HG03378 (cell line): ENCODE results near the gene ANKLE2.
"Not testable (repeated sequence)": the region's sequence is repeated elsewhere in the genome, so short reads cannot be mapped to it uniquely, and the experiment has no call there.

Experiments
- ATAC-seq: cut with Tn5 transposase; IDR thresholded peaks from one replicate; pipeline ENCODE4 v1.9.1; 2021; ENCODE audit warnings: mild to moderate bottlenecking, moderate library complexity; ENCODE audit not compliant: unreplicated experiment

Gene ANKLE2

DNA sequence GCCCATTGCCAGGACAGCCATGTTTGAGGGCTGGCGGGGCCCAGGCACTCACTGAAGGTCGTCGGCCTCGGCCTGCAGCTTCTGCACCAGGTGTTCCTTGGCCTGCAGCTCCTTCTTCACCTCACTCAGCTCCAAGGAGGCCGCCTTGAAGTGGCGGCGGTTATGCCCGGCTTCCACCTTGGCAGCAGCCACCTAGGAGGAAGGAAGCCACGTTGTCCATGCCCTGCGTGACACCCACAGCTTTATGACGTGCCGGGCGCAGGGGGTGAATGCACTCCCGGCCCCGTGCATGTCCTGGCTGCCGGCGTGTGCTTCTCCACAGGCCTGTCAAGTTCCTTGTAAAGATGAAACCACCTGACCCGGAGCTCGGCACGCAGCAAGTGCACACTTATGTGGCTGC lies 16.0 kb upstream of the ANKLE2 start:
- no peak for ATAC-seq

DNA sequence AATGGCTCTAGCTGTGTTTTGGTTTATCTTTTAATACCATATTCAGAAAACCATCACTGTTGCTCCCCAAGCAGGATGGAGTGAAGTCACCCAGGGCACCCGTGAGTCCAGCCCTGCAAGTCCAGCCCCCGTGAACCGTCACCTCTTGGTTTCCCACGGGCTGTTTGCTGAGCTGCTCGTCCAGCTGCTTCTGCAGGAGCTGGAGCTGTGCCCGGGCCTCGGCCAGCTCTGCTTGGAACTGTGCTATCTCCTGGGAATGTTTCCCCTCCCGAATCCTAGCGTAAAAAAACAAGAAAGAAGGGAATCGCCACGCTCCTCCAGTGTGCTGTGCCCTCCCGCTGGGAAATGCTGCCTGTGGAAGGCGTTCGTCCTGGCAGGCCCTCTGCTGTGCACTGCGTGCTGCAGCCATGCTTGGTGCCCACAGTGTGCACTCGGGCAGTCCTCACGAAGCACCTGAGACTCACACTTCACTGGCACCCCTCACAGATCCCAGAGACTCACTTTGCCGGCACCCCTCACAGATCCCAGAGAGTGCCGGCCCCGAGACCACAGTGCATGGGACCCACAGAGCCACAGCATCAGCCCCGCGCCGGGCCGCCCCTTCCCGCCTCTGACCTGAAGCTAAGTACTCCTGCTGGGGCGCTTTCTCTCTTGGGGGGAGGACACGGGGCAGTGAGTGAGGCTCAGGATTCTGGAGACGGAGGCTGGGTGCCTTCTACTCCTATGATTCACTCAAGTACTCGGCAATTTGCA lies 15.4 kb upstream of the ANKLE2 start:
- no peak for ATAC-seq

DNA sequence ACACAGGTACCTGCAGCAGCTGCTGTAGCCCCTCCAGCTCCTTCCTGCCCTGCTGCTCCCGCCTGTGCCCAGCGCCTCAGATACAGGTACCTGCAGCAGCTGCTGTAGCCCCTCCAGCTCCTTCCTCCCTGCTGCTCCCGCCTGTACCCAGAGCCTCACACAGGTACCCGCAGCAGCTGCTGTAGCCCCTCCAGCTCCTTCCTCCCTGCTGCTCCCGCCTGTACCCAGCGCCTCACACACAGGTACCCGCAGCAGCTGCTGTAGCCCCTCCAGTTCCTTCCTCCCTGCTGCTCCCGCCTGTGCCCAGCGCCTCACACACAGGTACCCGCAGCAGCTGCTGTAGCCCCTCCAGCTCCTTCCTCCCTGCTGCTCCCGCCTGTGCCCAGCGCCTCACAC lies 14.6 kb upstream of the ANKLE2 start:
- not testable (repeated sequence) for ATAC-seq

DNA sequence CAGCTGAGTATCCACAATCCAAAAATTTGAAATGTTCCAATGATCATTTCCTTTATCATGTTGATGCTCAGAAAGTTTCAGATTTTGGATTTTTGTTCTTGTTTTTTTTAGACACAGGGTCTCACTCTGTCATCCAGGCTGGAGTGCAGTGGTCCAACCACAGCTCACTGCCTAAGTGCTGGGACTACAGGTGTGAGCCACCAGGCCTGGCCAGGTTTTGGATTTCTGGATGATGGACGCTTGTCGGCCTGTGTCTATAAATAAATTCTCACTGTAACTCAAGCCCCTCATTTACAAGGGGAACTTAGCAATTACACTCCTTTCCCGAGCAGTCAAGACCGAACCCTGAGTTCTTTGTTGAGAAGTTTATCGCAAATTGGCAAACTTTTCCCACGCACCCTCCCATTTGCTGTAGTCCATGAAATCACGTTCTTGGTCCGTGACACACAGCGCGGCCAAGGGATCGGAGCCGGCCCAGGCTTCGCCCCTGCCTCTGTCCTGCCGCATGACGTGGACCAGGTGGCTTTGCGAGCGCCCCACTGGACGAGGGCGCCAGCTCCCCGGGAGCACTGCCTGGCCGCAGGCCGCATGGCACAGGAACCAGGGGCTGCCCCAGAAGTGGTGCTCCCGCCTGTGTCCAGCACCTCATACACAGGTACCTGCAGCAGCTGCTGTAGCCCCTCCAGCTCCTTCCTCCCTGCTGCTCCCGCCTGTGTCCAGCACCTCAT lies 14.0 kb upstream of the ANKLE2 start:
- ATAC-seq: no peak

DNA sequence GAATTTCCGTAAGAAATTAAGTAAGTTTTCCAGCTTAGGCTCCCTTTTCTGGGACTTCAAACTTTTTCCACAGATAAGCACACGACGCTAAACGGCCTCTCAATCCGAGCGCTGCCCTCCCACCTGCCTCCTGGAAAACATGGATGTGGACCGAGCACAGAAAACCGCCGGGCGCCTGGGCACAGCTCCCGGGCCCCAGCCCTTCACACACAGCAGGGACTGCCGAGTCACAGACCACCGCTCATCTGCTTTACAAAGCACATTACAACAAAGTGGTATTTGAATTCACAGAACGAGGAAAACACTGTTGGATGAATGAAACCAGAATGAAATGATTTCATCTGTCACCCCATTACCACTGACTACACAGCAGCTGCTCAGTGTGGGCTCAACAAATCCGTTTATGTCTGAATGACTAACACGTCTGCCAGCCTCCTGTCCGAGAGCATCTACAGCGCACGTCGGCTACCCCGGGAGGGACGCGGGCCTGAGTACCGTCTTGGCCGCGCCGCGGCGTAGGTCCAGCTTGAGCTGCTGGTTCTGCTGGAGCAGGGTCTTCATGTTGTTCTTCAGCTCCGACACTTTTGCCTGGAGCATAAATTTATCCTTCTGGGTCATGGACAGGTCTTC lies 13.1 kb upstream of the ANKLE2 start:
- no peak for ATAC-seq

DNA sequence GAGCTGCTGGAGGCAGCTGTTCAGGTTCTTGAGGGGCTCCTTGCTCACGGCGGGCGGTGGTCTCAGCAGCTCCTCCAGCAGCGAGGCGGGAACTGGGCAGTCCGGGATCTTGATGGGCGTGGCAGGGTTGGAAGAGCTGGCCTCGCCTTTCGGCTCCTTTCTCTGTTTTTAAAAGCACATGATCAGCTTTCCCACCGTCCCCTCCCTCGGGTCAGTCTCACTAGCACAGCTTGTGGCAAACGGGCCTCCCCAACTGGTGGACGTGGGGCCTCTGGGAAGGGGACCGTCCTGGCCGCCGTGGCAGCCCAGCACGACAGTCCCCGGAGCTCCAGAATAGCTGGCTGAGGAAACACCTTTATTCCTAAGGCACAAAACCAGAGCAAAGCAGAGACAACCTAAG lies 12.5 kb upstream of the ANKLE2 start:
- no peak for ATAC-seq

DNA sequence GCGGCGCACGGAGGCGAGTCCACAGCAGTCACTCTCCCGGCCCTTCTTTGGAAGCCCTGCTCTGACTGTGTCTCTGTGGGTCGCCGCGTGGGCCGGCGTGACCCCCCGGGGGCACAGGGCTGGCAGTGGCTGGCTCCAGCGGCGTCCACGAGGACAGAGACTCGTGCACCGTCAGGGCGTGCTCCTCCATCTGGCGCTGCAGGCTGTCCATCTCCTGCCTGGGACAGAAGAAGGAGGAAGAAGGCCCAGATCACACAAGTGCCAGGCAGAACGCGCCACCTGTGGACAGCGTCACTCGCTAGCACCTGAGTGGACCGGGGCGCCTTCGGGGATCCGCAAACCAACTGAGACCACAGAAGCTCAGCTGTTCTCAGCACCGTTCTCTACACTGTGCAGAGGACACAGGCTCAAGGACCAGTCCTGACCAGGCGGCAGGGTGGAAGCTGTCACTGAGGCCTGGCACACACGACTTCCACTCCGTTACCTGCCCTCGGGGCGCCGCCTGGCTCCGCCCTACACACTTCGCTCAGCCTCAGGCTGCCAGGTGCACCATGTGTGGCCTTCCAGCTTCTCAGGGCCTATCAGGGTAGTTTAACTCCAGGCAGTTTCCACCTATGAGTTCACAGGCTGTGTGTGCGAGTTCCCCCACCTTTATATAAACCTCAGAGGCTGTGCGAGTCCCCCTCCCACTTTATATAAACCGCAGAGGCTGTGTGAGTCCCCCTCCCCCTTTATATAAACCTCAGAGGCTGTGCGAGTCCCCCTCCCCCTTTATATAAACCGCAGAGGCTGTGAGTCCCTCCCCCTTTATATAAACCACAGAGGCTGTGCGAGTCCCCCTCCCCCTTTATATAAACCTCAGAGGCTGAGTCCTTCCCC lies 11.7 kb upstream of the ANKLE2 start:
- ATAC-seq: no peak

DNA sequence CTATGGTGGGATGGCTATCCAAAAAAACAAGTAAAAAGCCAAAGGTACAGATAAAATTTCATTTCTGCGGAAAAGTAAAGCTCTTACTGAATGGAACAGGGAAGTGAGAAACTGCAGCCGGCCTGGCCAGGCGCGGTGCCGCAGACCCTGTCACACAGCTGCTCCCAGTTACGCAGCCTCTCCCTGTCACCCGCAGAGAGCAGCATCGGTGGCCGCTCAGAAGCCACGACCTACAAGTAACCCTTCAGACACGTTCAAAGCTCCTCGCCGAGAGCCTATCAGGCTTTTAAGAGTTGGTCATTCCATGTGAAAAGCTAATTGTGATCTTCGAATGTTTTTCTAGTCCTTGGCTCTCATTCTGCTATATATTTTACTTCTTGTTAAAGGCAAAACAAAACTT lies 11.0 kb upstream of the ANKLE2 start:
- no peak for ATAC-seq

DNA sequence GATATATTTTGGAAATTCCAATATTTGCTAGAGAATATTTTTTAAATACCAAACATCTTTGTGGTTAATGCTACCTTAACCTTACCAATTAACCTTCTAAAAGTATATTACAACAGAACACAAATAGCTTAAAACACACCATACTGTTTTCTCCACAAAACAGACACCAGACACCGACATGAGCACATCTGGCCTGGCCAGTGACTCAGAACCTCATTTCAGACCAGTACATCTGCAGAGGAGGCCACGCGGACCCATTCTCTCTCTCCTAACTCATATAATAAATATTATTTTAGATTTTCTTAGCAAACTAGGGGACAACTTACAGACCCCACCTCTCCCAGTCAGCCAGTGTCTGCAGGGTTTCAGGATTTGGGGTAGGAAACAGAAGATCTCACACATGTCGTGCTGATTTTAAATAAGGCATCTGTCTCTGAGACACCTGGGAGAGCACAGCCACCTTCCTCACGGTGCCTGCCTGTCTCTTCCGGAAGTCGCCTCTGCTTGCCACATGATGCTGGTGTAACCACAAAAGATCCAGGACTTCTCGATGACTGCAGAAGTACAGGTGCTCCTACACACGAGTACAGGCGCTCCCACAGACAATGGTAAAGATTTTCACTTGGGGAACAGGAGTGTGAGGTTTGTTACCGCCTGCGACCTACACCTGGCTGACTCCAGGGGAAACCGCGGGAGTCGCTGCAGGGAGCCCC lies 9.7 kb upstream of the ANKLE2 start:
- no peak for ATAC-seq

DNA sequence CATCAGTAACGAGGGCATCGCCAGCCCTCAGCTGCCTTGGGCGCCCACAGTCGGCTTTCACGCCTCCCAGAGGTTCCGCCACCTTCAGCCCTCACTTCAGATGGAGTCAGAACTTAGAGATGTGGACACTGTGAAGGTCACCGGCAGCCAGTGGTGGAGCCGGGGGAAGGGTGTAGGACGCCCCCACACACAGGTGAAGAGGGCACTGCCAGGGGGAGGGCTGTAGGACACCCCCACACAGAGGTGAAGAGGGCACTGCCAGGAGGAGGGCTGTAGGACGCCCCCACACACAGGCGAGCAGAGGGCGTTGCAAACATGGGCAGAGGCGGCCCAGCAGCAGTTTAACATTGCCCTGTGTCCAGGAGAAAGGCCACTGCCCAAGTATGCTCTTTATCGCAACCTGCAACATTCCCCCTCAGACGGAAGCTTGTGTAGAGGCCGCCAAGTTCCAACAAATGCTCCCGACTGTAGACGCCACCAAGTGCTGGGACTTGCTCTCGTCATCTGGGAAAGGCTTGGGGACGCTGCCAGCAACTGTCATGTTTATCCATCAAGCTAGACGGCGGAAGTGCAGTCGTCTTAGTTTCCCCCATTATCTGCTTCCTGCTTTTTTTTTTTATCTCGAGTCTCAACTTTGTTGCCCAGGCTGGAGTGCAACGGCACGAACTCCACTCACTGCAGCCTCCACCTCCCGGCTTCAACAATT lies 4.9 kb upstream of the ANKLE2 start:
- ATAC-seq: no peak

DNA sequence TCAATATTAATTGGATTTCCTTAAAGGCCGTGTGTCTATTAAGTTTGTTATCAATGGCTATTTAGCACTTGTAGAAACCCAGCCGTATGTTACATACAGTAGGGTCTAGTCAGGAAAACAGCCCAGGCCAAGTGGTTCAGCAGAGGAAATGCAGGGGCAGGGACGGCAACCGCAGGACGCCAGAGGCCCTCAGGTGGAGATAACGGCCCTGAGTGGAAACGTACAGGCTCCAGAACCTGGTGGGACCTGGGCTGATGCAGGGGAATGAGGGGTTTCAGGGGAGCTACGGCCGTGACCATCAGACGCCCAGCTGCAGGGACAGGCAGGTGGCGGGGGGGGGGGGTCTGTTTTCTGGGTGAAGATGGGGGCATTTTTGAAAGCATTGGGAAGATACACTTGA lies 3.7 kb upstream of the ANKLE2 start:
- no peak for ATAC-seq

DNA sequence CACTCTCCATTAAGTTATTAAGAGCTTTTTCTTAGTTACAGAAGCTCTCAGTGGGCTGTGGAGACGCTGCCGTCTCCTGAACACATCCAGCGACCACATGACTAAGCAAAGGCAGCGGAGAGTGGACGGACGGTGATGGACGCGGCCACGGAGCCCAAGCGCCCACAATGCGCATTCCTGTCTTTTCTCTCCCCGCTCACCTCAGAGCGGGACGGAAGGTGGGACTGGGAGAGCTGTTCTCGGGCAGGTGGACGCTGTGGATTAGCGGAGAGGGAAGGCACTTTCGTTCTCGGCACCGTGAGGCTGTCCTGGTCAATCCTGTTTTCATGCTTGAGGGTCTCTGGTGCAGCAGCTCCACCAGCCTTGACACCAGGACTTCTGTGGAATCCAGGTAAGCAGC lies 2.6 kb upstream of the ANKLE2 start:
- no peak for ATAC-seq

DNA sequence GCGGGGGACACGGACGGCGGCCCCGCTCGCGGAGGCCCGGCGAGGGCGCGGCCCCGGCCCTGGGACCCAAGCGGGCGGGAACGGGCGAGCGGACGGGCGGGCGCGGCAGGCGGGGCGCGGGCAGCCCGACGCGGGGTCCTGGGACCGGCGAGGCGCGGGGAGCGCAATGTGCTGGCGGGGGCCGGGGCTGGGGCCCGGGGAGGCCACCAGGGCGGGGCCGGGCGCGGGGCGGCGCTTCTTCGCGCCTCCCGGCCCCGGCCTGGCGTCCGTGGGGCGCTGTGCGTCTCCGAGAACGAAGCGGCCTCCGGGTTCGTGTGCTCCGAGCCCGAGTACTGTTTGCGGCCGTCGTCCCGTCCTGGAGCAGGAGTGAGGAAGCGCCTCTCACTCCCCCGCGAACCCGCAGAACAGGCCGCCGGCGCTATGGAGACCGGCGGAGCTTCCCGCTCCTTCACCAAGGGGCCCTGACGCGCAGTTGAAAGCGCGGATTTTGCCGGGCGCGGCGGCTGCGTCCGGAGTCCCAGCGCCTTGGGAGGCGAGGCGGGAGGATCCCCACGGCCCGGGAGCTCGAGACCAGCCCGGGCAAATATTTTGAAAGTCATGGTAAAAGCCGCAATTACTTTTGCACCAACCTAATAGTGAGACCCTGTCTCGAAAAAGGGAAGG lies 420 bp upstream of the ANKLE2 start:
- peak; percentile 38 for ATAC-seq

DNA sequence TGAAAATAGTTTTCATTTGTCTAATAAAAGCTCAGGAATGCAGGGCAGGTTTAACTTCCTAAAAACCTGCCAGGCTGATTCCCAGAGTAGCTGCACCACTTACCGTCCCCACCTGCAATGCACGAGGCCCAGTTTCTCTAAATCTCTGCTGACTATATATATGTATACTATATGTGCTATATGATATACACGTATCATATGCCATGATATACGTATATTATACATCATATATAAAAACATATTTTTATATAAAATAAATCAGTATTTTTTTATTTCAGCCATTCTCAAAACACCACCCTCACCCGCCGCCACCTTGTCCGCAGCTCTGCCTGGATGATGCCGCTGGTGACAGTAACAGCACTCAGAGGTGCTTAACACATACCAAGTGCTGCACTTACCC lies 2.3 kb downstream of the ANKLE2 start:
- no peak for ATAC-seq

DNA sequence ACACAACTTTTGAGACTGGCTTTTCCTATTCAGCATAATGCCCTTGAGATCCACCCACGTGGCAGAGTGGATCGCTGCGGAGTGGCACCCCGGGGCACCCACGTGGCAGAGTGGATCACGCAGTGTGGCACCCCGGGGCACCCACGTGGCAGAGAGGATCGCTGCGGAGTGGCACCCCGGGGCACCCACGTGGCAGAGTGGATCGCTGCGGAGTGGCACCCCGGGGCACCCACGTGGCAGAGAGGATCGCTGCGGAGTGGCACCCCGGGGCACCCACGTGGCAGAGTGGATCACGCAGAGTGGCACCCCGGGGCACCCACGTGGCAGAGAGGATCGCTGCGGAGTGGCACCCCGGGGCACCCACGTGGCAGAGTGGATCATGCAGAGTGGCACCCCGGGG lies 2.8 kb downstream of the ANKLE2 start:
- ATAC-seq: not testable (repeated sequence)

DNA sequence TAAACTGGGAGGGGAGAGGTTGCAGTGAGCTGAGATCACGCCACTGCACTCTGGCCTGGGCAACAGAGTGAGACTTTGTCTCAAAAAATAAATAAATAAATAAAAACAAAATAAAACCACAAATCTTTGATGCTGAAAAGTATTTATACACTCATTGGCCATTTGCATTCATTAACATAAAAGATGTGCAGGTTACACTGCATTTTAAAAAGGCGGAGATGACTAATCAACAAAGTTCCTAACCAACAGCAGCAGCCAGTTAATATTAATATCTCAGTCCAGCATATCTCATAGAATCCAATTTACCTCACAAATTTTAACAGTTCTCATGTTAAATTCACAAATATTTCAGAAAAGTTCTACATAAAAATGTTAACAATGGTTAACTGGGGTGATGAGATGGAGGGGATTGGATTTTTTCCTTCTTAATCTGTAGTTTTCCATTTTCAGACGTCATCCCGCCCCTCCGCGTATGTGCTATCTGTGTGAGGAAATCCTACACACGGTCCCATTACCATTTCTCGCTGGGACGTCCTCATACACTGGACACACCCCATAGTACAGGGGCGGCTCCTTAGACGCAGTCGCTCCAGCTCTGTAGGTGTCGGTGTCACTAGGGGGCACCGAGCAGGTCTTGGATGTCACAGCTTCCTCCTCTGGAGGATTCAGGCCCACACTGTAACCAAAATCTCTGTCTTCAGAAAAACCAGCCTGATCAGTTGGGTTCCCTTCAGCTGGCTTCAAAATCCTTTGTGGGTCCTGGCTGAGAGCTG lies 7.3 kb downstream of the ANKLE2 start:
- no peak for ATAC-seq

DNA sequence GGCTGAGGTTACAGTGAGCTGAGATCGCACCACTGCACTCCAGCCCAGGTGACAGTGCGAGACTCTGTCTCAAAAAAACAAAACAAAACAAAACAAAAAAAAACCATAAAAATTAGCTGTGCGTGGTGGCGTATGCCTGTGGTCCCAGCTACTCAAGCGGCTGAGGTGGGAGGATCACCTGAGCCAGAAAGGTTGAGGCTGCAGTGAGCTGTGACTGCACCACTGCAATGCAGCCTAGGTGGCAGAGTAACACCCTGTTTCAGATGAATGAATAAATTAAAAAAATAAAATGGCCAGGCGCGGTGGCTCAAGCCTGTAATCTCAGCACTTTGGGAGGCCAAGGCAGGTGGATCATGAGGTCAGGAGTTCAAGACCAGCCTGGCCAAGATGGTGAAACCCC lies 8.0 kb downstream of the ANKLE2 start:
- ATAC-seq: not testable (repeated sequence)

DNA sequence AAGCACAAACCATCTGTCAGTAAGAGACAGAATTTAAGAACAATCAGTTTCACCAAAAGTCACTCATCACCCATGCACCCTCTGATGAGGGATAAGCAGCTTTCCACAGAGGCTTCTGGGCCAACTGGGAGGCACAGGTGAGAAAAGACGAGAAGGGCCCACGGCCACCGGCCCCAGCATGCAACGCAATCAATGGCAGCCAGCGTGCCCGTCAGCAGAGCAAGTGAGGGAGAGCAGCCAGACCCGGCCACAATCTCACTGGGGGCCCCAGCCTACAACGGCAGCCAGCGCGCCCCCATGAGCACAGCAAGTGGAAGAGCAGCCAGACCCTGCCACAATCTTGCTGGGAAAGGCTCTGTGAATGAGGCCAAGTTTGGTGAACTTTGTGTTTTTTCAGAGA lies 13.3 kb downstream of the ANKLE2 start:
- no peak for ATAC-seq

DNA sequence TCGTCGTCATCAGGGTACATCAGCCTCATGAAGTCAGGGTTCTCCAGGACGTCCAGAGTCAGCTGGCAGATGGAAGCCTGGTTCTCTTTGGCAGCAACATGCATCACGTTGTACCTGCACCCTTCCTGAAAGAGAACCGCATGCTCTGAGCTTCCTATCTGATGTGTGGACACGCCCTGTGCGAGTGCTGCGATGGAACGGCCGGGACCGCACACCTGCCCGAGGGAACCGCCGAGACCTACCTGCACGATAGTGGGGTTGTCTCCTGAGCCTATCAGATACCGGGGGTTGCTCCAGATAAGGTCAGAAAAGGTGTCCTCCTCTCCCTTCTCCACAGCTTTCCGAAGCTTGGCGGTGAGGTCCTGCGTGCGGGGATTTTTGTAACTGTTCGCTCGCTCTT lies 13.7 kb downstream of the ANKLE2 start:
- no peak for ATAC-seq
